SK-N-MC (cell line): ENCODE data around the gene NTN4.

Source experiments
- EZH2 ChIP-seq: fragments of 200-600 bp; sonication (generic); IDR thresholded peaks from one replicate; pipeline ENCODE4 v1.6.1; 2017; ENCODE audit warnings: antibody characterized with exemption
- POLR2AphosphoS5 ChIP-seq: IDR thresholded peaks from 2 replicates; pipeline ENCODE4 v1.6.1; 2012; ENCODE audit warnings: mild to moderate bottlenecking, low read depth, low read length, borderline replicate concordance

DNA sequence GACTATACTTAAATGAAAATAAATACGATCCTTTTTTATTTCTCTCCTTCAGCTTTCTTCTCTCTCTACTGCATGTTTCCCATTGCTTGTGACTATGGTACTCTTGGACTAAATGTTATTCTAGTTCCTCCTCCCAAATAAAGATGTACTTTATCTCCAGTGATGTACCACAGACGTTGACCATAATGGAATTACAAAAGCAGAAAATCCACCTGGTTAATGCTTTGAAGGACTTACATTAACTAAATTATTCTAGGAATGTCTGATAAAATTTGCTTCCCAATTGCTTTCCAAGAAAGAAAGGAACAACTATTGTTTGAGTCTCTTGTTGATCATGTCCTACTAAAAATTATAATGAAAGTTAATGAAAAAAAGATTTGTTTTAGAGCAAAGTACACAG, 71.8 kb downstream of the NTN4 start:
- TF ChIP-seq EZH2 (no peak), POLR2AphosphoS5 (no peak)
